ENCODE measurements around the gene GSTM3.

DNA sequence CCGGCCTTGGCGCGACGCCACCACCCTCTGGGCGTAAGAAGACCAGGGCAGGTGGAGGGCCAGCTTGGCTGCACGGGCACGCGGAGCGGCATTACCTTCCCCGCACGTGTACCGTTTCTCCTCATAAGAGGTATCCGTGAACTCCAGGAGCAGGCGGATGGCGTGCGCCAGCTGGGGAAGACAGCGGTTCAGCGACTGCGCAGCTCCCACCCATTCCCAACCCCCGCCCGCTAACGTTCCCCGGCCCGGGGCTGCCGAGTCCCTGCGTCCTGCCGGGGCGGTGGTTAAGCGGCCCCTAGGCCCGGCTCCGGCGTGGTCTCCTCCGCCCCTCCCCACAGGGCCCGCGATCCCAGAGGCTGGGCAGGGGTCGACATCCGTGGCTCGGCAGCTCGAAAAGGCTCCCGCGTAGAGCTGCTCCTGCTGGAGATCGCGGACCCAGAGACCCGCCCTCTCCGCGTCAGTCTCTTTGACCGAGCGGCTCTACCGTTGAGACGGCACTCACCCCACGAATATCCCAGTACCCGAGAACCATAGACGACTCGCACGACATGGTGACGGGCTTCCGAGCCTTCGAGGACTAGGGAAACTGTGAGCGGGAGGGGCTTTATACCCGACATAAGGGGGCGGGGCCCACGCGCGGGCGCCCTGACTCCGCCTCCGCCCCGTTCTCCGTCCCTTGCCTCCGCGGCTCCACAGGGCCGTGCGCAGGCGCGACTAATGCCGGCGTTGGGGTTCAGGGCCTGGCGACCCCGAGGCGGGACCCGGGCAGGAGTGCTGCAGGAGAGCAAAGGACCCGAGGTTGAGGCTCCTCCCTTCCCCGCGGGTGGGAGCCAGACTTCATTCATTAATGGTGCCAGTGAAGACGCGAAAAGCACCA is 862 bp downstream of the GSTM3 start:
- no peak for TF ChIP-seq CTCF (IDR thresholded peaks at IDR 0.05; ENCODE audit: low read depth, low read length)
- no peak for TF ChIP-seq POLR2A (IDR thresholded peaks at IDR 0.05; ENCODE audit: extremely low read depth, insufficient read length)
- TF ChIP-seq MAX (IDR thresholded peaks at IDR 0.05; ENCODE audit: low read depth, low read length): no peak
- TF ChIP-seq MYC (IDR thresholded peaks at IDR 0.05; ENCODE audit: low read depth, low read length): no peak

Measured in NB4 (cell line).